GM23338 (cell line): Measurements from ENCODE around the gene SAMHD1. TPM values are rescaled to one million over a fixed set of nuclear protein-coding genes. Genes with fewer than 3 reads are reported as not detected.

ENCODE experiments used
- ATAC-seq: fragments of 200-7000 bp; cut with Tn5 transposase; 3 replicates; pipeline ENCODE4 v1.9.1; 2020
- DNase-seq: peaks from one replicate; pipeline ENCODE4 v3.0.0-alpha.2; 2015; ENCODE audit warnings: low spot score
- H2AFZ ChIP-seq: fragments of 200-600 bp; sonication (generic); 2 replicates; pipeline ENCODE4 v1.8.0; 2016; ENCODE audit warnings: antibody characterized with exemption, mild to moderate bottlenecking, moderate library complexity
- H3F3A ChIP-seq: fragments of 200-600 bp; sonication (generic); replicated peaks from 2 replicates; pipeline ENCODE4 v1.8.0; 2017; ENCODE audit warnings: antibody characterized with exemption, mixed run types, low read depth
- H3K27ac ChIP-seq: fragments of 200-600 bp; sonication (generic); 2 replicates; pipeline ENCODE4 v1.6.1; 2016; ENCODE audit warnings: low read depth
- H3K27me3 ChIP-seq: fragments of 200-600 bp; sonication (generic); 2 replicates; pipeline ENCODE4 v1.8.0; 2016; ENCODE audit warnings: mild to moderate bottlenecking, mixed run types, moderate library complexity; ENCODE audit not compliant: insufficient read depth
- H3K36me3 ChIP-seq: fragments of 200-600 bp; sonication (generic); 2 replicates; pipeline ENCODE4 v1.8.0; 2016; ENCODE audit warnings: mild to moderate bottlenecking; ENCODE audit not compliant: insufficient read depth
- H3K4me1 ChIP-seq: fragments of 200-600 bp; sonication (generic); 2 replicates; pipeline ENCODE4 v1.8.0; 2016; ENCODE audit warnings: mild to moderate bottlenecking, moderate library complexity; ENCODE audit not compliant: insufficient read depth
- H3K4me2 ChIP-seq: fragments of 200-600 bp; sonication (generic); 2 replicates; pipeline ENCODE4 v1.7.1; 2017; ENCODE audit warnings: mixed run types
- H3K4me3 ChIP-seq: fragments of 200-600 bp; sonication (generic); 2 replicates; pipeline ENCODE4 v1.6.1; 2016; ENCODE audit warnings: mixed run types
- H3K79me2 ChIP-seq: fragments of 200-600 bp; sonication (generic); replicated peaks from 2 replicates; pipeline ENCODE4 v1.8.0; 2017; ENCODE audit warnings: mild to moderate bottlenecking; ENCODE audit not compliant: insufficient read depth
- H3K9me2 ChIP-seq: fragments of 200-600 bp; sonication (generic); 2 replicates; pipeline ENCODE4 v1.8.0; 2017; ENCODE audit not compliant: insufficient read depth
- H4K20me1 ChIP-seq: fragments of 200-600 bp; sonication (generic); replicated peaks from 2 replicates; pipeline ENCODE4 v1.8.0; 2017; ENCODE audit warnings: mild to moderate bottlenecking; ENCODE audit not compliant: insufficient read depth
- H3K27ac Mint-ChIP-seq: 2 replicates; pipeline ENCODE4 v1.8.0; 2020; ENCODE audit warnings: inconsistent platforms, mild to moderate bottlenecking, moderate library complexity, mixed read lengths
- H3K27me3 Mint-ChIP-seq: 3 replicates; pipeline ENCODE4 v1.8.0; 2022; ENCODE audit warnings: low read depth, mild to moderate bottlenecking, moderate library complexity, mixed read lengths, inconsistent platforms; ENCODE audit not compliant: insufficient read depth, poor library complexity
- H3K36me3 Mint-ChIP-seq: 3 replicates; pipeline ENCODE4 v1.8.0; 2021; ENCODE audit warnings: low read depth, mild to moderate bottlenecking, inconsistent platforms, moderate library complexity, mixed read lengths
- H3K4me1 Mint-ChIP-seq: 3 replicates; pipeline ENCODE4 v1.8.0; 2020; ENCODE audit warnings: mild to moderate bottlenecking, inconsistent platforms, mixed read lengths
- H3K4me3 Mint-ChIP-seq: 3 replicates; pipeline ENCODE4 v1.8.0; 2021; ENCODE audit warnings: moderate library complexity, mild to moderate bottlenecking, inconsistent platforms, mixed read lengths
- H3K9me3 Mint-ChIP-seq: 3 replicates; pipeline ENCODE4 v1.8.0; 2020; ENCODE audit warnings: moderate library complexity, mild to moderate bottlenecking, inconsistent platforms, mixed read lengths
- CREB1 ChIP-seq: fragments of 250-450 bp; sonication (Bioruptor Pico); IDR thresholded peaks from 2 replicates; pipeline ENCODE4 v1.5.0; 2020; ENCODE audit warnings: low read depth, mild to moderate bottlenecking, moderate library complexity
- CTCF ChIP-seq, 2 experiments: fragments of 200-600 bp in 1 of 2; sonication (generic) in 1 of 2; conservative IDR thresholded peaks; 2 replicates each; pipeline versions ENCODE4 v1.5.1 to v1.6.1; 2016 to 2017; ENCODE audit warnings: antibody characterized with exemption in 2 of 2, low read depth in 2 of 2, mild to moderate bottlenecking in 2 of 2, moderate library complexity in 1 of 2
- ETS1 ChIP-seq: IDR thresholded peaks from 2 replicates; pipeline ENCODE4 v1.6.1; 2016; ENCODE audit warnings: antibody characterized with exemption
- EZH2 ChIP-seq: fragments of 200-600 bp; sonication (generic); IDR thresholded peaks from one replicate; pipeline ENCODE4 v1.8.0; 2017; ENCODE audit warnings: antibody characterized with exemption, mild to moderate bottlenecking, low read depth; ENCODE audit not compliant: unreplicated experiment
- EZH2phosphoT487 ChIP-seq: fragments of 200-600 bp; sonication (generic); IDR thresholded peaks from one replicate; pipeline ENCODE4 v1.8.1; 2018; ENCODE audit warnings: antibody characterized with exemption; ENCODE audit not compliant: unreplicated experiment
- JUNB ChIP-seq: IDR thresholded peaks from one replicate; pipeline ENCODE4 v1.6.1; 2016; ENCODE audit warnings: antibody characterized with exemption; ENCODE audit not compliant: unreplicated experiment
- NANOG ChIP-seq: IDR thresholded peaks from 2 replicates; pipeline ENCODE4 v1.6.1; 2016; ENCODE audit warnings: antibody characterized with exemption, borderline replicate concordance
- POLR2AphosphoS5 ChIP-seq: IDR thresholded peaks from 2 replicates; pipeline ENCODE4 v1.6.1; 2016; ENCODE audit warnings: antibody characterized with exemption, low read depth
- REST ChIP-seq: IDR thresholded peaks from one replicate; pipeline ENCODE4 v1.6.1; 2018; ENCODE audit warnings: antibody characterized with exemption; ENCODE audit not compliant: unreplicated experiment
- STAT1 ChIP-seq: IDR thresholded peaks from one replicate; pipeline ENCODE4 v1.6.1; 2016; ENCODE audit warnings: antibody characterized with exemption; ENCODE audit not compliant: unreplicated experiment
- ZNF114 ChIP-seq: fragments of 250-450 bp; sonication (Bioruptor Pico); IDR thresholded peaks from 2 replicates; pipeline ENCODE4 v1.5.0; 2020; ENCODE audit warnings: mild to moderate bottlenecking, moderate library complexity
- ZNF331 ChIP-seq: fragments of 250-450 bp; sonication (Bioruptor Pico); IDR thresholded peaks from 2 replicates; pipeline ENCODE4 v1.5.0; 2020; ENCODE audit warnings: low read depth, mild to moderate bottlenecking, moderate library complexity
- polyA plus RNA-seq: library from polyadenylated mRNA; unstranded; fragments of >200 nt; fragmentation: Nextera tagmentation; extraction: Ambion mirVana; gene quantifications from 2 replicates; pipeline ENCODE4 v1.2.1, GENCODE V29; 2016
- total RNA-seq: library from RNA; depleted of rRNA; stranded (reverse); fragments of >200 nt; shearing (Covaris generic); gene quantifications from 2 replicates; pipeline ENCODE4 v1.2.3, GENCODE V29; 2014

Gene SAMHD1
- total and polyA plus RNA-seq, 2 experiments from 2014 or later = 21.9 to 45.4 TPM

- no peak overlapping the region for H3K4me3 Mint-ChIP-seq
- 0 out of 2 replicates have a peak, but pooled peaks cover 3% of the 10 kb centered on the region for H3K36me3 ChIP-seq
- DNase-seq (no peak), ATAC-seq (no peak)
- no peaks in the 10 kb centered on the region for H3K9me2 ChIP-seq
- no peak overlapping the region for H2AFZ ChIP-seq
- peaks cover 15% of the 10 kb centered on the region for H3K27me3 Mint-ChIP-seq
- no peaks in the 10 kb centered on the region for H3K4me1 ChIP-seq
- no peaks in the 10 kb centered on the region; the same call in 1 of the 2 replicates for H4K20me1 ChIP-seq
- no peak overlapping the region for H3K4me2 ChIP-seq
- peaks cover 28% of the 10 kb centered on the region for H3K79me2 ChIP-seq
- peaks cover 14% of the 10 kb centered on the region for H3K9me3 Mint-ChIP-seq
- peaks cover 18% of the 10 kb centered on the region for H3K36me3 Mint-ChIP-seq
- H3K27ac Mint-ChIP-seq = no peak overlapping the region
- H3K4me1 Mint-ChIP-seq = peaks cover 17% of the 10 kb centered on the region
- H3K4me3 ChIP-seq = no peak overlapping the region
- H3K27ac ChIP-seq = no peak overlapping the region
- TF ChIP-seq ZNF114 (CRISPR knock-in tag) = no peak
- H3F3A ChIP-seq = no peaks in the 10 kb centered on the region
- no peaks in the 10 kb centered on the region for H3K27me3 ChIP-seq
These were observed 99.3 kb downstream of the SAMHD1 start for GRCh38 chr20:36852187-36852586.

- Histone ChIP-seq H3K4me2 (no peak overlapping the region), H3F3A (no peaks in the 10 kb centered on the region), H4K20me1 (no peaks in the 10 kb centered on the region; the same call in 1 of the 2 replicates), H3K36me3 (0 out of 2 replicates have a peak, but pooled peaks cover 3% of the 10 kb centered on the region), H2AFZ (no peak overlapping the region), H3K27me3 (no peaks in the 10 kb centered on the region), H3K4me3 (no peak overlapping the region), H3K9me2 (no peaks in the 10 kb centered on the region), H3K27ac (no peak overlapping the region), H3K79me2 (peaks cover 28% of the 10 kb centered on the region), H3K4me1 (no peaks in the 10 kb centered on the region)
- ATAC-seq = no peak
- no peak for DNase-seq
- Mint-ChIP-seq H3K9me3 (peaks cover 14% of the 10 kb centered on the region), H3K4me3 (no peak overlapping the region), H3K4me1 (peaks cover 16% of the 10 kb centered on the region), H3K27me3 (peaks cover 15% of the 10 kb centered on the region), H3K36me3 (peaks cover 18% of the 10 kb centered on the region), H3K27ac (no peak overlapping the region)
- TF ChIP-seq EZH2phosphoT487 (no peak), STAT1 (no peak), CTCF (conservative IDR thresholded peaks at IDR 0.05; ENCODE audit: low read depth in 2 of 2) (no peak), ETS1 (no peak), EZH2 (no peak), JUNB (no peak), CREB1 (CRISPR knock-in tag) (no peak), REST (no peak), ZNF114 (CRISPR knock-in tag) (no peak), POLR2AphosphoS5 (no peak), NANOG (no peak), ZNF331 (CRISPR knock-in tag) (no peak)
These were observed 100.0 kb downstream of the SAMHD1 start for GRCh38 chr20:36851490-36851889.
